M059J (cell line): Measurements from ENCODE around the gene GLA. TPM values are rescaled to one million over a fixed set of nuclear protein-coding genes. Genes with fewer than 3 reads are reported as not detected.

Source experiments
- DNase-seq: peaks from one replicate; pipeline ENCODE4 v3.0.0-alpha.2; 2012; ENCODE audit warnings: low read depth
- total RNA-seq: library from RNA; depleted of rRNA; stranded (reverse); fragments of >200 nt; shearing (Covaris generic); gene quantifications from 2 replicates; pipeline ENCODE4 v1.2.3, GENCODE V29; 2014

Gene GLA
- total RNA-seq, 1 experiment from 2014 or later, result 154 TPM

GRCh38 chrX:101397779-101398178 is 9.9 kb downstream of the GLA start:
- DNase-seq, result peak; percentile 61

GRCh38 chrX:101395789-101396188 is 11.9 kb downstream of the GLA start:
- no peak for DNase-seq

GRCh38 chrX:101394372-101394771 is 13.4 kb downstream of the GLA start:
- DNase-seq, result no peak

GRCh38 chrX:101393530-101394305 is 14.0 kb downstream of the GLA start:
- peak; percentile 10 for DNase-seq

GRCh38 chrX:101391831-101392230 is 15.9 kb downstream of the GLA start:
- no peak for DNase-seq

GRCh38 chrX:101390664-101391525 is 16.8 kb downstream of the GLA start, which contains the start of gene RPL36A:
TSS of gene RPL36A (plus strand) at chrX:101391011. CDS start at chrX:101391044, 33 bp downstream.
- DNase-seq, result peak; percentile 93

- no peak for DNase-seq
Measured at GRCh38 chrX:101388604-101389003, 19.1 kb downstream of the GLA start.

- no peak for DNase-seq
Measured at GRCh38 chrX:101386542-101386885, 21.2 kb downstream of the GLA start.

GRCh38 chrX:101385795-101386541 is 21.8 kb downstream of the GLA start, which contains the start of gene BTK:
TSS of gene BTK (minus strand) at chrX:101386191. CDS start at chrX:101375284, 10,907 bp downstream.
- DNase-seq, result no peak

- DNase-seq, result no peak
Measured at GRCh38 chrX:101385026-101385684, 22.6 kb downstream of the GLA start.

GRCh38 chrX:101383679-101384205 is 24.0 kb downstream of the GLA start:
- no peak for DNase-seq

GRCh38 chrX:101377547-101377946 is 30.2 kb downstream of the GLA start:
- no peak for DNase-seq

GRCh38 chrX:101370888-101371504 is 36.7 kb downstream of the GLA start:
- DNase-seq, result no peak

GRCh38 chrX:101369687-101370086 is 38.0 kb downstream of the GLA start:
- no peak for DNase-seq

- no peak for DNase-seq
Measured at GRCh38 chrX:101368800-101369199, 38.9 kb downstream of the GLA start.

GRCh38 chrX:101365301-101365795 is 42.4 kb downstream of the GLA start:
- no peak for DNase-seq

GRCh38 chrX:101362757-101363156 is 45.0 kb downstream of the GLA start:
- DNase-seq, result no peak

- DNase-seq, result no peak
Measured at GRCh38 chrX:101362116-101362515, 45.6 kb downstream of the GLA start.

- no peak for DNase-seq
Measured at GRCh38 chrX:101360390-101360789, 47.3 kb downstream of the GLA start.

GRCh38 chrX:101359966-101360365 is 47.8 kb downstream of the GLA start:
- DNase-seq, result peak; percentile 6
